Transverse colon (tissue), 4 donors: ENCODE measurements around the gene FAM180A.

ENCODE experiments used
- POLR2A ChIP-seq: fragments of 450-650 bp; IDR thresholded peaks from one replicate; pipeline ENCODE4 v1.6.1; 2016; ENCODE audit warnings: antibody characterized with exemption, mild to moderate bottlenecking, moderate library complexity
- POLR2AphosphoS5 ChIP-seq, 3 donors: sonication (generic); formaldehyde crosslinking; IDR thresholded peaks; one replicate each; pipeline ENCODE4 v1.6.1; 2016; ENCODE audit warnings: antibody characterized with exemption in 3 of 3
- TF ChIP-seq, protein P1 (sequence below), 5 experiments: fragments of 200-600 bp in 3 of 5; fragments of 450-650 bp in 2 of 5; sonication (generic) in 3 of 5; IDR thresholded peaks; 1 replicate in 2 of 5; 2 replicates in 3 of 5; pipeline ENCODE4 v1.5.1; 2016 to 2017; ENCODE audit warnings: antibody characterized with exemption in 5 of 5, inconsistent platforms in 3 of 5, mild to moderate bottlenecking in 2 of 5, moderate library complexity in 1 of 5

- TF ChIP-seq, protein P1, sequence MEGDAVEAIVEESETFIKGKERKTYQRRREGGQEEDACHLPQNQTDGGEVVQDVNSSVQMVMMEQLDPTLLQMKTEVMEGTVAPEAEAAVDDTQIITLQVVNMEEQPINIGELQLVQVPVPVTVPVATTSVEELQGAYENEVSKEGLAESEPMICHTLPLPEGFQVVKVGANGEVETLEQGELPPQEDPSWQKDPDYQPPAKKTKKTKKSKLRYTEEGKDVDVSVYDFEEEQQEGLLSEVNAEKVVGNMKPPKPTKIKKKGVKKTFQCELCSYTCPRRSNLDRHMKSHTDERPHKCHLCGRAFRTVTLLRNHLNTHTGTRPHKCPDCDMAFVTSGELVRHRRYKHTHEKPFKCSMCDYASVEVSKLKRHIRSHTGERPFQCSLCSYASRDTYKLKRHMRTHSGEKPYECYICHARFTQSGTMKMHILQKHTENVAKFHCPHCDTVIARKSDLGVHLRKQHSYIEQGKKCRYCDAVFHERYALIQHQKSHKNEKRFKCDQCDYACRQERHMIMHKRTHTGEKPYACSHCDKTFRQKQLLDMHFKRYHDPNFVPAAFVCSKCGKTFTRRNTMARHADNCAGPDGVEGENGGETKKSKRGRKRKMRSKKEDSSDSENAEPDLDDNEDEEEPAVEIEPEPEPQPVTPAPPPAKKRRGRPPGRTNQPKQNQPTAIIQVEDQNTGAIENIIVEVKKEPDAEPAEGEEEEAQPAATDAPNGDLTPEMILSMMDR (IDR thresholded peaks at IDR 0.05) = no peak
- no peak for TF ChIP-seq POLR2A
- no peak for TF ChIP-seq POLR2AphosphoS5 (IDR thresholded peaks at IDR 0.05)
Observed at GRCh38 chr7:135768064-135768463, 19.5 kb upstream of the FAM180A start.
